Measurements from ENCODE around the gene MCM5.
"Not testable (repeated sequence)": the region's sequence is repeated elsewhere in the genome, so short reads cannot be mapped to it uniquely, and the experiment has no call there.

The MCM5 gene

DNA sequence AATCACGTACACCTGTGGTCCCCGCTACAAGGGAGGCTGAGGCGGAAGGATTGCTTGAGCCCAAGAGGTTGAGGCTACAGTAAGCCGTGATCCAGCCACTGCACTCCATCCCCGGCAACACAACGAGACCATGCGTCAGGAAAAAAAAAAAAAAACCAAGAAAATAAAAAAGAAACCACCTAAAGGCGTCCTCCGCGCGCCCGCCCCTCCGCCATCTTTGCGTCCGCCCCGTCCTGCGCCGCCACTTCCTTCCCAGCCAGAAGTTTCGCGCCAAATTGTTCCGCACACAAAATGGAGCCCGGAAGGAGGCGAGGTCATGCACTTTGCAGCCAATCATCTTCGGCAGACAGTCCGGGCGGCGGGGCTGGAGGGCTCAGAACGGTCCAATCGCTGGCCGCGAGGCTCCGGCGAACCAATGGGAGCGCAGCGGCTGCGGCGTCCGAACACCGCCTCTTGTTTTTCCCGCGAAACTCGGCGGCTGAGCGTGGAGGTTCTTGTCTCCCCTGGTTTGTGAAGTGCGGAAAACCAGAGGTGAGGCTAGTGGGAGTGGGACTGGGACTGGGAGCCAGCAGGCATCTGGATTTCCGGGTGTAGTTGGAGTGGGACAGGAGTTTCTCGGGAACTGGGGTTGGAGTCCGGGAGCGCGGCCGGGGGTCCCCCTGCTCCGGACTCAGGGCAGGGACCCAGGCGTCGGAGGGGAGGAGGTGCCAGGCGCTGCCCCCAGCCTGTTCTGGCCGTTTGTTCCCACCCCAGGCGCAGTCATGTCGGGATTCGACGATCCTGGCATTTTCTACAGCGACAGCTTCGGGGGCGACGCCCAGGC is at the start of gene MCM5:
Gene MCM5 (plus strand): TSS at position 463 of the 823 bp plus-strand sequence. CDS start 299 bp downstream, at position 762.
- peak; percentile 96 to 98 for DNase-seq

DNA sequence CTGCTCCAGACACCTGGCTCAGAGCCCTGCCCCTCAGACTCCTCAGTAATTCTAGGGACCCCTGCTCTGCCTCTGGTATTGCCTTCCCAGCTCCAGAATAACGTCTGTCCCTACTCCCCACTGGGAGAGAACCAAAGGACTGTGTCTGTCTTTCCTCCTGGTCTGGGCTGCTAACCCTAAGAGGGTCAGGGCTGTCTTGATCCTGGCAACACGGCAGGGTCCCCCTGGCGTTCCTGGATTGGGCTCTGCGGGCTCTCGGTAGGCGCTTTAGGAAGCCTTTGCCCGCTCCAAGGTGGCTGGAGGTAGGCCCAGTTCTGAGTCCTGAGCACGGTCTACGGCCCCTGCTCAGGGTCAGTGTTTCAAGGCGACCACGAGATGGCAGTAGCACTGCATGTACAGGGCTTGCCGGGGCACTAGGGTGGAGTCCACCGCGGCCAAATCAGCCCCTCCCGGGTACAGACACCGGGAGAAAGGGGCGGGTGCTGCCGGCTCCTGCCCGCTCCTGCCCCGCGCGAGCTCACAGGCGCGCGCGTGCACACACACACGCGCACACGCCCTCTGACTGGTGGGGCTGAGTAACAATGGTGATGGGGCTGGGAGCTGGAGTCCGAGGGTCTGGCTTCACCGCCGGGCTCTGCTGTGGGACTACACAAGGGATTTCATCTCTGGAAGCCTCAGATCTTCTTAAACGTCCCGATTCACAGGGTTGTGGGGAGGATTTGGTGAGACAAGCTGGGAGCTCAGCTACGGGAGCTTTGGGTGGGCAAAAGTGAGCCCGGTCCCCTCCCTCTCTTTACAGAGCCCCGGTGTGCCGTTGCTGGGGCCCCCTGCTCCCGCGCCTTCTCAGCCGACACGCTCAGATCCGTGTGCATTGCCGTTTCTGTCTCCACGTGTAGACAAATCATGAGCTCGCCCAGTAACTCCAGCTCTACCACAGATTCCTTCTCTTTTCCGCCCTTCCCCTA is 49.1 kb upstream of the MCM5 start:
- DNase-seq = peak; percentile 90 to 91

DNA sequence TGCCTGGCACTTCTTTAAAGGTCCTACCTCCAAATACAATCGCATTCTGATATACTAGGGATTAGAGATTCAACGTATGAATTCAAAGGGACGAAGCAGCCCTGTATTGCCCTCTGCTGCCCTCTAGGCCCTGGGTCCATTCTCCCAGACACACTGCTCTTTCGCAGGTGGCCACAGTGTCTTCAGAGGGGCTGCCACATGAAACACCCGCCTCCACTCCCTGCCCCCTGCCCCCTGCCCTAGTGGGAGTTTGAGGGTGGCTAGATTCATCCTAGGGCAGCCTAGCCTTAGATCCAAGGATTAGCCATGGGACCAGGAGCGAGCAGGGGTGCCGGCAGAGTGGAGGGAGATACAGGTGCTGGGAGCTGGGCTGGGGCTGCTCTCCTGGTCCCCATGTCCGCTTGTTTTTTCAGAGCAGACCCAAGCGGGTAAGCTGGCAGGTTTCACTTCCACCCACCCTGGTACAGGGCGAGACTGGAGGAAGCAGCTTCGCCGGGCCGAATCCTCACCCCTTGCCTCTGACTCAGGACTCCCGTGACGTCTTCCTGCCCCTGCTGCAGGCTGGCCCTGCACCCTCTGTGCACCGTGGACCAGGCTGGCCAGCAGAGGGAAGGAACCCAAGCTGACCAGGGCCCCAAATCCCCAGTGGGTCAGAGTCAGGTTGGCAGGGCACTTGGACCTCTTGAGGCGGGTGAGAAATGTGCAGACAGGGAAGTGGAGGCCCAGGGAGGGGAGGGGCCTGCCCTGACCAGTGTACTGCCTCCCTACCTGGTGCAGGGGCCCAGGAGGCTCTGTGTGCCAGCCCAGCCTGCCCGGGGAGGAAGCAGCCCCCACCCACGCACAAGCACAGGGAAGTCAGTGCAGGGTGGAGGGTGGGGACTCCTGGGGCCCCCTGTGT is 47.5 kb upstream of the MCM5 start:
- peak; percentile 38 to 85 for DNase-seq

DNA sequence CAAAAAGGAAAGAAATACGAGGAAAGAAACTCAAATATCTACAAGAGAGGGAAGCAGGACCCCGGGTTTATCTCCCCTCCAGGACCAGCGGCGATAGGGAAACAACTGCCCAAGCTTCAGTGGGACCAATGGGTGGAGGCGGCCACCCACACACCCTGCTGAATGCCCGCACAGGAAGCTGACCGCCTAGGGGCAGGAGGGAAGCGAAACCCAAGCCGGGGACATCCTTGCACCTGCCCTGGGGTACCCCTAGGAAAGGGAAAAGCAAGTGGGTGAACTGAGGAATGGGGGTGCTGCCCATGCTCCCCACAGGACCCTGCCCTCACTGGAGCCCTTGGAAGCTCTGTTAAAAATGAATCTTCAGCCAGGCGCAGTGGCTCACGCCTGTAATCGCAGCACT is 46.6 kb upstream of the MCM5 start:
- DNase-seq = no peak

- no peak for DNase-seq
These were observed 45.9 kb upstream of the MCM5 start for GRCh38 chr22:35354068-35354467.

DNA sequence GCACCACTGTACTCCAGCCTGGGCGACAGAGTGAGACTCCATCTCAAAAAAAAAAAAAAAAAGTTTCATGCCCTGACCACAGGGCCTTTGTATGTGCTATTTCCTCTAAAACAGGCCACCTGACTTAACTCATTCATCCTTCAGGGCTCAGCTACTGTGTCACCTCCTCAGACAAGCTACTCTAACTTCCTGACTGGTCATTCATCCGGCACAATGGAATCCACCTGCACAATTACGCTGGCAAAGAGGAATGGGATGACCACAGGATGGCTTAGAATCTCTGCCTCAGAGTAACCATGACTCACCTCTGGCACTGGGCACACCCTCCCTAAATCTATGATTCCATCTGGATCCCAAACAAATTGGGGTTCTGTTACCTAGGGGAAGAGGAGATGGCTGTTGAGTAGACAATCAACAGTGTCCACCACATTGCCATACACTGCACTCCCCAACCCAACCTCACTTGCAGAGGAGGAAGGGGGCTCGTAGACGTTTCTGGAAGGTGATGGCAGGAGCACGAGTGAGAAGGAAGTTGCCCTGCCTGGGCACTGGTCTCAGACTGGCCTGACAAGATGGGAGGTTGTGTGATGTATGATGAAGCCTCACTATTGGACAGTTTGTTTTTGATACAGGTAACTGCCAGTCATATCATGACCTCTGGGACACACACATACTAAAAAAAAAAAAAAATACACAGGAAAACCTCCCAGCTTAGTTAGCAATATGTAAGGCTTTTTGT is 41.9 kb upstream of the MCM5 start:
- no peak for DNase-seq

DNA sequence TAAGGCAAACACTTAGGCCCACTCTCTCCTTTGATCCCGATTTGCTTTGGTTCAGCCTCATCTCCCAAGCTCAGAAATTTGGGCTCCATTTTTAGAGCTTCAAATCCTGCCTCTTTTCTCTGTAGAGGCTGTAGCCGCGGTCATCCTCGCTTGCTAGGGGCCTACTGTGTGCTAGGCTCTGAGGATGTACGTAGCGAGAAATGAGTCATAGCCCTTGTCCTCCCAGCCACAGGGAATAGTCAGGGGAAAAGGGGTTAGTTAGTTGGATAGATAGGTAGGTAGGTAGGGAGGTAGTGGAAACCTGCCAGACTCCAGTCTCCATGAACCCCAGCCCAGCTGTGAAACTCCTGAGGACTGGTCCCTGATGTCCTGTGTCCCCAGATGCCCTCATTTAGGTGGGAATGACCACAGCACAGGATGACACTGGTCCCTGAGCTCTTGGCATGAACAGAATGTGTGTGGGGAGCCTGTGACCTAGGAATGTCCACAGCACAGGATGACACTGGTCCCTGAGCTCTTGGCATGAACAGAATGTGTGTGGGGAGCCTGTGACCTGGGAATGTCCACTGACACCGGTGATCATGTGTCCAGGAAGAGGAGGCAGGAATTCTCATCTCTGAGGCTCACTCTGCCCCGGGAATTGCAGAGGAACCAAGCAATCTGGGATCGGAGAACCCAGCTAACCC is 40.4 kb upstream of the MCM5 start:
- DNase-seq = no peak

DNA sequence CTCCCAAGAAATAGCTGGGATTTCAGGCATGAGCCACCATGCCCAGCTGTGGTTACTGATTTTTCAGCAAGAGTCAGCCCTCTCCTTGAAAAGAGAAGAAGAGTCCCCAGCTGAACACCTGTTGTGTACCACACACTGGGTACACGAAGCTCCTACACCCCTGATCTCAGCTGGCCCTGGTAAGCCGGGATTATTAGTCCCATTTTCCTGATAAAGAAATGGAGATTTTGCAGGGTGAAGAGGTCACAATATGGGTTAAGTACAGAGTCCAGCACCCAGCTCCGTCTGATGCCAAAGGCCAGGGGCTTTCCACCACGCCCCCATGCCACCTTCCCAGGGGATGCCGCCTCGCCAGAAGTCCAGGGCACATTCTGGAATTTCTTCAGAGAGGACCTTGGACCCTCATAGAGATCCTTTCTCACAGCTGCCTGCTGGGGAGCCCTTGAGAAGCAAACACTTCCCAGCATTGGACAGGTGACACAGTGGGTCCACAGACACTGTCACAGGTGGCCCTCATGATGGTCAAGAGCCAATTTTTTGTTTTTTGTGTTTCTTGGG is 38.9 kb upstream of the MCM5 start:
- DNase-seq = no peak

- no peak for DNase-seq
These were observed 36.3 kb upstream of the MCM5 start for GRCh38 chr22:35363566-35364086.

GRCh38 chr22:35364230-35364629 is 35.7 kb upstream of the MCM5 start:
- not testable (repeated sequence) for DNase-seq

DNA sequence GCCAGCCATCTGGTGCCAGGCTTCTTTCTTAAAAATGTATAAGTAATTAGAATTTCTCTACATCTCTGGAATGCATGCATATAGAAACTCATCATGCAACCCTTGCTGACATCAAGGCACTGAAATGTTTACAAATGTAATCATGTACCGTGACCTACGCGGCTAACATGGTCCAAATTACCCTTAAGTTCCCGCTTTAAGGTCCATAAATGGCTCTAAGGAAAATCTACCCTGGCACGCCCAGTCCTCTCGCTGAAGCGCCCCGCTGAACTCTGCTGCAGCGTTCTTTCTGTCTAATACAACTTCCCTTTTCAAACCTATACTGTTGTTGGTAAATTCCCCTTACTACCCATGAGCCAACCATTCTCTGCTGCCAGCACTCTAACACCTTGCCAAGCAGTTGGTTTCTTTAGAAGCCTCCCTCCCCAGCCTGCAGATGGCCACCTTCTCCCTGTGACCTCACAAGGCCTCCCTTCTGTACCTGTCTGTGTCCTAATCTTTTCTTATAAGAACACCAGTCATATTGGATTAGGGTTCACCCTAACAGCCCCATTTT is 32.5 kb upstream of the MCM5 start:
- DNase-seq = peak in 1 of 2 donors; percentile 60

- no peak for DNase-seq
These were observed 31.6 kb upstream of the MCM5 start for GRCh38 chr22:35368386-35368785.

DNA sequence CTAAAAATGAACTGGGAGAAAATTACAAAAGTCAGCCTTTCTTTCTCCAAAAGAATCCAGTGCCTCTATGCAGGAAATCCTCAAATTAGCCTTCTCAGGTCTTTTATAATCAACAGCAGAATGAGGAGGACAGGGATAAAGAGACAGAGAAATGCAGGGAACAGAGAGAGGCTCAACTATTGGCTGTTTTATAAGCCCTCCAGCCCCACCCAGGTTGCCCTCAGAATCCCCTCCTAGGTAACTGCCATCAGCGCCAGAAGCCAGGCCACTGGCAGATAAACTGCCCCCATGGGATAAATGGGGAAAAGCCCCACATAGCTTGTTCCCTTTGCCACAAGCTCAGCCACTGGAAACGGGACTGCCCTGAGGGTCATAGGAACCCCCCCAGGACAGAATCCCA is 29.9 kb upstream of the MCM5 start:
- DNase-seq = no peak

GRCh38 chr22:35373781-35374180 is 26.2 kb upstream of the MCM5 start:
- no peak for DNase-seq

- no peak for DNase-seq
These were observed 24.9 kb upstream of the MCM5 start for GRCh38 chr22:35375031-35375430.

- no peak for DNase-seq
These were observed 24.4 kb upstream of the MCM5 start for GRCh38 chr22:35375526-35375925.

GRCh38 chr22:35376728-35377472 is 23.0 kb upstream of the MCM5 start:
- DNase-seq = peak; percentile 52 to 83

DNA sequence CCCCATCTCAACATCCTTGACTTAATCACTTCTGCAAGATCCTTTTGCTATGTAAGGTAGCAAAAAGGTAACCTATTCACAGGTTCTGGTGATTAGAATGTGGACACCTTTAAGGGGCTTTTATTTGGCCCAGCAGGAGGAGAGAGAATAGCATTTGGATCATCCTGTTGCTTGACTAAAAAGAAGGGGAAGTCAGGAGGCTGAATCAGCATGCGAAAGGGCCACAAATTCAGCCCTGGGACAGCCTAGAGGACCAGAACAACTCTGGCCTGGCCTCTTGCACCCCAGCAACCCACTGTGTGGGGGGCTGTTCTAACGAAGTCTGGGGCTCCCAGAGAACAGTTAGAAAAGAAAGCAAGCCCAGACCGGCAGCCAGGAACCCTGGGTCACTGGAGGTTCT is 22.2 kb upstream of the MCM5 start:
- no peak for DNase-seq

DNA sequence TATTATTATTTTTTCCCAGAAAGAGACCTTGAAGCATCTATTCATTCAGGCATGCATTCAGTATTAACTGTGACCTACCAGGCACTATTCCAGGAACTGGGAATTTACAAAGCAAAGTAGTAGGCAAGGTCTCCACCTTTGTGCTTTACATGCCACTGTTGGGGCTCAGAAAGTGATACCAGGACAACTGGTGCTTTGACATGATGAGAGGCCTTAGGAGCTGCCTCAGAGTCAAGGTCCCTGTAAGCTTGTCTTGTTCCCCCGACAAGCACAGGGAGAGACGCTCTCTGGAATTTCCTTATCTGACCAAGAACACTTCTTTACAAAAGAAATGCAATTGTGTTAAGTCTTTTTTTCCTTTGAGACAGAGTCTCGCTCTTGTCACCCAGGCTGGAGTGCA is 21.3 kb upstream of the MCM5 start:
- DNase-seq = no peak
